ENCODE data around the gene PLP1.

Gene PLP1

GRCh38 chrX:103729015-103729414 lies 47.6 kb upstream of the PLP1 start (continued):
- no peak for TF ChIP-seq CSRNP3 (CRISPR knock-in tag; IDR thresholded peaks at IDR 0.05)
- TF ChIP-seq PATZ1 (CRISPR knock-in tag; IDR thresholded peaks at IDR 0.05; ENCODE audit: borderline replicate concordance), result no peak
- no peak for TF ChIP-seq ZNF8 (CRISPR knock-in tag; IDR thresholded peaks at IDR 0.05)

- peak; percentile 21; the same call in 2 of the 3 replicates for ATAC-seq
- TF ChIP-seq ISL1 (CRISPR knock-in tag; IDR thresholded peaks at IDR 0.05) (no peak), ZNF565 (CRISPR knock-in tag; conservative IDR thresholded peaks at IDR 0.05; ENCODE audit: low read depth) (no peak), ARNTL (CRISPR knock-in tag; IDR thresholded peaks at IDR 0.05; ENCODE audit: borderline replicate concordance, low read depth) (no peak), OSR1 (CRISPR knock-in tag; IDR thresholded peaks at IDR 0.05) (no peak), ZC3H10 (CRISPR knock-in tag; IDR thresholded peaks at IDR 0.05) (no peak), SNAI2 (CRISPR knock-in tag; IDR thresholded peaks at IDR 0.05) (no peak), CREB5 (CRISPR knock-in tag; IDR thresholded peaks at IDR 0.05; ENCODE audit: low read depth) (no peak)
Observed at GRCh38 chrX:103730147-103730795, 46.4 kb upstream of the PLP1 start.

- ATAC-seq, result peak; percentile 67
- TF ChIP-seq CREB5 (CRISPR knock-in tag; IDR thresholded peaks at IDR 0.05; ENCODE audit: low read depth) (no peak), ISL1 (CRISPR knock-in tag; IDR thresholded peaks at IDR 0.05) (peak; percentile 45)
Observed at GRCh38 chrX:103730796-103731493, 45.7 kb upstream of the PLP1 start.

GRCh38 chrX:103733017-103733416 lies 43.6 kb upstream of the PLP1 start:
- no peak for TF ChIP-seq CREB5 (CRISPR knock-in tag; IDR thresholded peaks at IDR 0.05; ENCODE audit: low read depth)
- no peak for TF ChIP-seq ZNF565 (CRISPR knock-in tag; conservative IDR thresholded peaks at IDR 0.05; ENCODE audit: low read depth)
- no peak for TF ChIP-seq CSRNP3 (CRISPR knock-in tag; IDR thresholded peaks at IDR 0.05)
- ATAC-seq, result no peak

- no peak for ATAC-seq
- no peak for TF ChIP-seq TOX (CRISPR knock-in tag; IDR thresholded peaks at IDR 0.05; ENCODE audit: borderline replicate concordance)
- no peak for TF ChIP-seq POU6F1 (CRISPR knock-in tag; IDR thresholded peaks at IDR 0.05; ENCODE audit: borderline replicate concordance, low read depth)
- TF ChIP-seq ZC3H10 (CRISPR knock-in tag; IDR thresholded peaks at IDR 0.05), result no peak
- no peak for TF ChIP-seq ZNF8 (CRISPR knock-in tag; IDR thresholded peaks at IDR 0.05)
- TF ChIP-seq ZFP30 (CRISPR knock-in tag; IDR thresholded peaks at IDR 0.05), result no peak
- no peak for TF ChIP-seq CSRNP3 (CRISPR knock-in tag; IDR thresholded peaks at IDR 0.05)
- TF ChIP-seq PATZ1 (CRISPR knock-in tag; IDR thresholded peaks at IDR 0.05; ENCODE audit: borderline replicate concordance), result no peak
- TF ChIP-seq PPARA (CRISPR knock-in tag; IDR thresholded peaks at IDR 0.05; ENCODE audit: borderline replicate concordance), result no peak
- no peak for TF ChIP-seq ZNF565 (CRISPR knock-in tag; conservative IDR thresholded peaks at IDR 0.05; ENCODE audit: low read depth)
- TF ChIP-seq ESRRG (CRISPR knock-in tag; IDR thresholded peaks at IDR 0.05), result no peak
Observed at GRCh38 chrX:103734125-103734760, 42.4 kb upstream of the PLP1 start.

Measured in SK-N-SH treated with all-trans-retinoic acid at 6 μM for 48 hours (cell line).